Sigmoid colon (tissue), 4 donors: ENCODE results near the gene PRDM16.

Experiments
- CTCF ChIP-seq, 4 experiments: fragments of 450-650 bp in 3 of 4; fragments of 200-600 bp in 1 of 4; IDR thresholded peaks; one replicate each; pipeline ENCODE4 v1.5.1; 2016 to 2019; ENCODE audit warnings: antibody characterized with exemption in 4 of 4, mild to moderate bottlenecking in 3 of 4, moderate library complexity in 2 of 4
- POLR2A ChIP-seq, 2 donors: fragments of 450-650 bp; IDR thresholded peaks; one replicate each; pipeline ENCODE4 v1.6.1; 2016; ENCODE audit warnings: antibody characterized with exemption in 2 of 2, mild to moderate bottlenecking in 2 of 2, moderate library complexity in 2 of 2
- POLR2AphosphoS5 ChIP-seq, 4 donors: sonication (generic); formaldehyde crosslinking; IDR thresholded peaks; one replicate each; pipeline ENCODE4 v1.6.1; 2017; ENCODE audit warnings: antibody characterized with exemption in 4 of 4

- TF ChIP-seq CTCF (IDR thresholded peaks at IDR 0.05) (no peak), POLR2AphosphoS5 (IDR thresholded peaks at IDR 0.05) (no peak), POLR2A (IDR thresholded peaks at IDR 0.05) (no peak)
Observed at GRCh38 chr1:3431266-3431665, 362.3 kb downstream of the PRDM16 start.
